Subcutaneous adipose tissue (tissue), 4 donors: ENCODE results near the gene KRTAP2-2. TPM values are rescaled to one million over a fixed set of nuclear protein-coding genes. Genes with fewer than 3 reads are reported as not detected.

Experiments
- CTCF ChIP-seq: fragments of 450-650 bp; IDR thresholded peaks from one replicate; pipeline ENCODE4 v1.5.1; 2016; ENCODE audit warnings: low read depth, mild to moderate bottlenecking, control low read depth, antibody characterized with exemption, moderate library complexity
- total RNA-seq, 4 donors: library from RNA; depleted of rRNA; stranded (reverse); fragments of >200 nt; gene quantifications; one replicate each; pipeline ENCODE4 v1.1.0, GENCODE V29; 2016

The KRTAP2-2 gene
- total RNA-seq, 4 donors from 2014 or later = not detected

GRCh38 chr17:41016578-41017215 lies 38.3 kb downstream of the KRTAP2-2 start:
- TF ChIP-seq CTCF = no peak

GRCh38 chr17:41015454-41015853 lies 39.6 kb downstream of the KRTAP2-2 start:
- TF ChIP-seq CTCF = no peak

GRCh38 chr17:41013606-41014005 lies 41.4 kb downstream of the KRTAP2-2 start:
- no peak for TF ChIP-seq CTCF

GRCh38 chr17:41013181-41013580 lies 41.8 kb downstream of the KRTAP2-2 start:
- TF ChIP-seq CTCF = no peak

GRCh38 chr17:41012326-41013120 lies 42.5 kb downstream of the KRTAP2-2 start:
- TF ChIP-seq CTCF = no peak

- TF ChIP-seq CTCF = no peak
These were observed 44.6 kb downstream of the KRTAP2-2 start for GRCh38 chr17:41010441-41010840.

GRCh38 chr17:41009936-41010335 lies 45.1 kb downstream of the KRTAP2-2 start:
- no peak for TF ChIP-seq CTCF
